ENCODE results near the gene MAP2K1.

- TF ChIP-seq CTCF (conservative IDR thresholded peaks at IDR 0.05; ENCODE audit: low read depth, low read length), result no peak
- no peak for TF ChIP-seq EZH2 (IDR thresholded peaks at IDR 0.05; ENCODE audit: borderline replicate concordance, low read depth, low read length, poor library complexity, severe bottlenecking)
These were observed 12.5 kb upstream of the MAP2K1 start for GRCh38 chr15:66374179-66374578.

Data from A673 (cell line).